Measurements from ENCODE around the gene STX18.

The STX18 gene

DNA sequence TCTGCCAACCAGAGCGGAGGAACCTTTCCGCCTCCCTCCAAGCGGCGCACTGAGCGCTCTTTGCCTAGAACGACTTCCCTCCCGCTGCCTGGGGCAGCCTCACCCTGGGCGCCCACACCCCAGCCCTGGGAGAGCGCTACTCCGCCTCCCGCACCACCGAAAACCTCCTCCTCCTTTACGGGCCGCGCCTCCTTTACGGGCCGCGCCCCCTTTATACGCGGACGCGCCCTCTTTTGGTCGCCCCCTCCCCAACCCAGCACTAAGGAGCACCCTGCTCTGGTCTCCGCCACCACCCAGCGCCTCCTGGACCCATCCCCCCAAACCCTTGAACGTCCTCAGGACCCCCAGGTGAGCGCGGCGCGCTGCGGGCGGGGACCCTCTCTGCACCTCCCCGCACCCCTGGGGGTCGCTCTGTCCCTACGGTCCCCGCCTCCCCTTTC lies 155.5 kb downstream of the STX18 start:
- DNase-seq (ENCODE audit: insufficient read length, low spot score), result no peak
- FAIRE-seq, result no peak

DNA sequence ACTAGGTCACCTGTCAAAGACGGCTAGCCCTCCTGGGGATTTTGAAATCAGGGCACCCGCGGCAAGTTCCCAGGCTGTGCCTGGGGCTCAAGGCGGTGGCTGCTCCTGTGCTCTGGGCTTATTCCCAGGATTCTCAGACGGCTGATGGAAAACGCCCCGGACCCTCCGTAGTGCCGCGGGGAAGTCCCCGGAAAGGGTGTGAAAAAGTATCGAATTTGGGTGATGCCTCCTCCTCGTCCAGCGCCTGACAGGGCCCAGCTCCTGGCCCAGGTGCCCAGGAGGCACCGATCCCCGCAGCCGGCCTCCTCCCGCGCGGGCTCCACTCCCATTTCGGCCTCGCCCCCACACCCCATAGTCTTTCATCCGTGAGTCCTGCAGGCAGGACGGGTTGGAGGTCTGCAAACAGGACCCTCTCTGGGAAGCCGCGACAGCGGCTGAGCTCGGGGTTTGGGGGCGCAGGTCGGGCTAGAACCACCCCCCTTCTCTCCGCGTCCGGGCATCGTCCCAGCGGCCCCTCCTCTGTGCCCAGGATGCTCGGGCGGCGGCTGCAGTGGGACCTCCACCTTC lies 156.0 kb downstream of the STX18 start:
- TF ChIP-seq POLR2A (IDR thresholded peaks at IDR 0.05; ENCODE audit: low read depth, low read length) (no peak), POLR2AphosphoS5 (IDR thresholded peaks at IDR 0.05; ENCODE audit: low read depth, low read length) (no peak), TAF1 (IDR thresholded peaks at IDR 0.05; ENCODE audit: low read depth, low read length) (no peak), SPI1 (IDR thresholded peaks at IDR 0.05; ENCODE audit: low read depth, low read length) (no peak), POU2F2 (IDR thresholded peaks at IDR 0.05; ENCODE audit: low read depth, low read length) (no peak), PAX5 (IDR thresholded peaks at IDR 0.05; ENCODE audit: insufficient read depth, low read length, severe bottlenecking) (no peak)
- DNase-seq (ENCODE audit: insufficient read length, low spot score) (no peak), FAIRE-seq (no peak)

More for the DNA sequence above, 155.5 kb downstream of the STX18 start:
- TF ChIP-seq POU2F2 (IDR thresholded peaks at IDR 0.05; ENCODE audit: low read depth, low read length) (no peak), POLR2AphosphoS5 (IDR thresholded peaks at IDR 0.05; ENCODE audit: low read depth, low read length) (no peak), PAX5 (IDR thresholded peaks at IDR 0.05; ENCODE audit: insufficient read depth, low read length, severe bottlenecking) (no peak), SPI1 (IDR thresholded peaks at IDR 0.05; ENCODE audit: low read depth, low read length) (no peak), TAF1 (IDR thresholded peaks at IDR 0.05; ENCODE audit: low read depth, low read length) (no peak), POLR2A (IDR thresholded peaks at IDR 0.05; ENCODE audit: low read depth, low read length) (no peak)

GRCh38 chr4:4384837-4385236 lies 157.0 kb downstream of the STX18 start:
- FAIRE-seq (no peak), DNase-seq (ENCODE audit: insufficient read length, low spot score) (no peak)
- no peak for TF ChIP-seq SPI1 (IDR thresholded peaks at IDR 0.05; ENCODE audit: low read depth, low read length)
- TF ChIP-seq PAX5 (IDR thresholded peaks at IDR 0.05; ENCODE audit: insufficient read depth, low read length, severe bottlenecking), result no peak
- TF ChIP-seq POLR2AphosphoS5 (IDR thresholded peaks at IDR 0.05; ENCODE audit: low read depth, low read length), result no peak
- TF ChIP-seq TAF1 (IDR thresholded peaks at IDR 0.05; ENCODE audit: low read depth, low read length), result no peak
- TF ChIP-seq POLR2A (IDR thresholded peaks at IDR 0.05; ENCODE audit: low read depth, low read length), result no peak
- TF ChIP-seq POU2F2 (IDR thresholded peaks at IDR 0.05; ENCODE audit: low read depth, low read length), result no peak

DNA sequence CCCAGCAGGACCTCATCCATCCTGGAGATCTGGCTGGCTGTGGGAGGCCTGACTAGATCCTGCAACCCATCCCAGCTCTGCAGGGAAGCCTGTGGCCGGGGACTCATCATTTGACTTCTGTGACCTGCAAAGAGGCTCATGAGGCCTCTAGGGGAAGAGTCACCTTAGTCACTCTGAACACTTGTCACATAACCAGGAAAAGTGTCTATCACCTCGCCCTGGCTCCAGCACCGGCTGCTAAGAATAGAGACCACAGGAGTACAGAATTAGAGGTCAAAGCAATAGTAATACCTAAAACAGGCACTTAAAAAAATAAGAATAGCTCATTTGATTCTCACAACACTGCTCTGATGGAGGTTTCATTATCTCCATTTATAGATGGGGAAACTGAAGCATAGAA lies 158.8 kb downstream of the STX18 start:
- TF ChIP-seq POLR2A (IDR thresholded peaks at IDR 0.05; ENCODE audit: low read depth, low read length) (no peak), PAX5 (IDR thresholded peaks at IDR 0.05; ENCODE audit: insufficient read depth, low read length, severe bottlenecking) (no peak), TAF1 (IDR thresholded peaks at IDR 0.05; ENCODE audit: low read depth, low read length) (no peak), POU2F2 (IDR thresholded peaks at IDR 0.05; ENCODE audit: low read depth, low read length) (no peak), SPI1 (IDR thresholded peaks at IDR 0.05; ENCODE audit: low read depth, low read length) (no peak), POLR2AphosphoS5 (IDR thresholded peaks at IDR 0.05; ENCODE audit: low read depth, low read length) (no peak)

GRCh38 chr4:4379540-4380087 lies 162.2 kb downstream of the STX18 start:
- no peak for FAIRE-seq
- no peak for DNase-seq (ENCODE audit: insufficient read length, low spot score)
- TF ChIP-seq PAX5 (IDR thresholded peaks at IDR 0.05; ENCODE audit: insufficient read depth, low read length, severe bottlenecking) (no peak), SPI1 (IDR thresholded peaks at IDR 0.05; ENCODE audit: low read depth, low read length) (no peak), POLR2AphosphoS5 (IDR thresholded peaks at IDR 0.05; ENCODE audit: low read depth, low read length) (no peak), POLR2A (IDR thresholded peaks at IDR 0.05; ENCODE audit: low read depth, low read length) (no peak), TAF1 (IDR thresholded peaks at IDR 0.05; ENCODE audit: low read depth, low read length) (no peak), POU2F2 (IDR thresholded peaks at IDR 0.05; ENCODE audit: low read depth, low read length) (no peak)

More for the DNA sequence above, 158.8 kb downstream of the STX18 start:
- FAIRE-seq (no peak), DNase-seq (ENCODE audit: insufficient read length, low spot score) (no peak)

DNA sequence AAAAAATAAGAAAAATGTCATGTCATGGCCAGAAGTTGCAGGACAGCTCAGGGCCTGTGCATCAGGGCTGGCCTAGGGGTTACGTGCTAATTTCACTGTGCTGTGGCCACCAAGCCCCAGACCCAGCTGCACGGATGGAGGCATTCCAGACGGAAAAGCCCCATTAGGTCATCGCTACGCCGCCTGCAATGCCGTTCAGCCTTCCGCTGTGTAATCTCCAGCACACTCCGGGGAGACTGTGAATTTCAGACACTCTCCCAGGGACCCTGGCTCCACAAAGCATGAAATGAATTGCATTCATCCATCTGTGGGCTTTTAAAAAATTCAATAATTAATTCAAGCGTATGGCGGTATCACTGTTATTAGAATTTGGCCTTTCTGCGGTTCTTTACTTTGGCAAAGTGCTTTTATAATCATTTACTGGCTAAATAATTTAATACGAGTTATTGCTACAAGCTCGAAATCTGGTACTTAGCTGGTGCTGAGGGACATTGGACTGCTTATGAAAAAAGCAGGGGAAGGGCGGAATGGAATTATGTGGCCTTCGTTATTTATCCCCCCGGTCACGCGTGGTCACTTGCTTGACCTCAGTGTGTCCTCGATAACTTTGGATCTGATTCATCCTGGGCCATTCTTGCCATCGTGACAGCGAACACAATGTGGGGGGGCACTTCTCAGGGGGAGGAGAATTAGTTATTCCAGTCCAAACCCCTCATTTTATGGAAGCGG lies 164.0 kb downstream of the STX18 start:
- no peak for FAIRE-seq
- no peak for TF ChIP-seq TAF1 (IDR thresholded peaks at IDR 0.05; ENCODE audit: low read depth, low read length)
- no peak for TF ChIP-seq PAX5 (IDR thresholded peaks at IDR 0.05; ENCODE audit: insufficient read depth, low read length, severe bottlenecking)
- no peak for TF ChIP-seq POLR2A (IDR thresholded peaks at IDR 0.05; ENCODE audit: low read depth, low read length)
- TF ChIP-seq POU2F2 (IDR thresholded peaks at IDR 0.05; ENCODE audit: low read depth, low read length), result no peak
- no peak for TF ChIP-seq SPI1 (IDR thresholded peaks at IDR 0.05; ENCODE audit: low read depth, low read length)
- no peak for TF ChIP-seq POLR2AphosphoS5 (IDR thresholded peaks at IDR 0.05; ENCODE audit: low read depth, low read length)

GRCh38 chr4:4377191-4377590 lies 164.7 kb downstream of the STX18 start:
- DNase-seq (ENCODE audit: insufficient read length, low spot score), result no peak
- FAIRE-seq, result no peak
- TF ChIP-seq PAX5 (IDR thresholded peaks at IDR 0.05; ENCODE audit: insufficient read depth, low read length, severe bottlenecking), result no peak
- no peak for TF ChIP-seq TAF1 (IDR thresholded peaks at IDR 0.05; ENCODE audit: low read depth, low read length)
- no peak for TF ChIP-seq POLR2AphosphoS5 (IDR thresholded peaks at IDR 0.05; ENCODE audit: low read depth, low read length)
- TF ChIP-seq POLR2A (IDR thresholded peaks at IDR 0.05; ENCODE audit: low read depth, low read length), result no peak
- no peak for TF ChIP-seq SPI1 (IDR thresholded peaks at IDR 0.05; ENCODE audit: low read depth, low read length)
- no peak for TF ChIP-seq POU2F2 (IDR thresholded peaks at IDR 0.05; ENCODE audit: low read depth, low read length)

More for the DNA sequence above, 164.0 kb downstream of the STX18 start:
- no peak for DNase-seq (ENCODE audit: insufficient read length, low spot score)

GRCh38 chr4:4376074-4376473 lies 165.8 kb downstream of the STX18 start:
- FAIRE-seq, result no peak
- DNase-seq (ENCODE audit: insufficient read length, low spot score), result no peak
- TF ChIP-seq SPI1 (IDR thresholded peaks at IDR 0.05; ENCODE audit: low read depth, low read length) (no peak), POU2F2 (IDR thresholded peaks at IDR 0.05; ENCODE audit: low read depth, low read length) (no peak), POLR2A (IDR thresholded peaks at IDR 0.05; ENCODE audit: low read depth, low read length) (no peak), PAX5 (IDR thresholded peaks at IDR 0.05; ENCODE audit: insufficient read depth, low read length, severe bottlenecking) (no peak), POLR2AphosphoS5 (IDR thresholded peaks at IDR 0.05; ENCODE audit: low read depth, low read length) (no peak), TAF1 (IDR thresholded peaks at IDR 0.05; ENCODE audit: low read depth, low read length) (no peak)
